HG02623 (cell line): ENCODE measurements around the gene RBM39.
"Not testable (repeated sequence)": the region's sequence is repeated elsewhere in the genome, so short reads cannot be mapped to it uniquely, and the experiment has no call there.

ENCODE experiments used
- ATAC-seq: cut with Tn5 transposase; IDR thresholded peaks from one replicate; pipeline ENCODE4 v1.9.1; 2021; ENCODE audit warnings: moderate library complexity; ENCODE audit not compliant: unreplicated experiment

RBM39 gene

GRCh38 chr20:35741892-35742740 lies at the start of gene RBM39:
Gene RBM39, minus strand, starts transcription at chr20:35742260. Its CDS starts 1,386 bp downstream, at chr20:35740874.
- ATAC-seq, result peak; percentile 90

GRCh38 chr20:35791821-35792220 lies 49.8 kb upstream of the RBM39 start:
- no peak for ATAC-seq

- no peak for ATAC-seq
These were observed 49.0 kb upstream of the RBM39 start for GRCh38 chr20:35791097-35791496.

DNA sequence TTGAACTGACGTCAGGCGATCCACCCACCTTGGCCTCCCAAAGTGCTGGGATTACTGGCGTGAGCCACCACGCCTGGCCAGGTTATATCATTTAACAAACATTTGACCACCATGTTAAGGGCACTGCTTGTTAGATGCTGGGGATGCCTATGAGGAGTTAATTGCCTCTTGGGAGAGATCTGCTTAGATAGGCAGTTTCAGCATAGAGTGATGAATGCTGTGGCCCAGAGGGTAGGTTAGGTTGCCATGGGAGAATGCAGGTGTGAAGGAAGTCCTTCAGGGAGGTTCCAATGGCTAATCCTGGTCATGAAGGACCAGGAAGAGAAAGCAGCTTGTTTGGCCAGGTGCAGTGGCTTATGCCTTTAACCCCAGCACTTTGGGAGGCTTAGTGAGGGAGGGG lies 46.7 kb upstream of the RBM39 start:
- no peak for ATAC-seq

GRCh38 chr20:35785541-35785940 lies 43.5 kb upstream of the RBM39 start:
- ATAC-seq, result not testable (repeated sequence)

DNA sequence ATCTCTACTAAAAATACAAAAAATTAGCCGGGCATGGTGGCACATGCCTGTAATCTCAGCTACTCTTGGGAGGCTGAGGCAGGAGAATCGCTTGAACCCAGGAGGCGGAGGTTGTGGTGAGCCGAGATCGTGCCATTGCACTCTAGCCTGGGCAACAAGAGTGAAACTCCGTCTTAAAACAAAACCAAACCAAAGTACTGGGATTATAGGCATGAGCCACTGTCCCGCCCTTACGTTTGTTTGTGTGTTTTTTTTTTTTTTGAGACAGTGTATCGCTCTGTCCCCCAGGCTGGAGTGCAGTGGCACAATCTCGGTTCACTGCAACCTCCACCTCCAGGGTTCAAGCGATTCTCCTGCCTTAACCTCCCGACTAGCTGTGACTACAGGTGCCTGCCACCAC lies 41.8 kb upstream of the RBM39 start:
- ATAC-seq, result not testable (repeated sequence)

DNA sequence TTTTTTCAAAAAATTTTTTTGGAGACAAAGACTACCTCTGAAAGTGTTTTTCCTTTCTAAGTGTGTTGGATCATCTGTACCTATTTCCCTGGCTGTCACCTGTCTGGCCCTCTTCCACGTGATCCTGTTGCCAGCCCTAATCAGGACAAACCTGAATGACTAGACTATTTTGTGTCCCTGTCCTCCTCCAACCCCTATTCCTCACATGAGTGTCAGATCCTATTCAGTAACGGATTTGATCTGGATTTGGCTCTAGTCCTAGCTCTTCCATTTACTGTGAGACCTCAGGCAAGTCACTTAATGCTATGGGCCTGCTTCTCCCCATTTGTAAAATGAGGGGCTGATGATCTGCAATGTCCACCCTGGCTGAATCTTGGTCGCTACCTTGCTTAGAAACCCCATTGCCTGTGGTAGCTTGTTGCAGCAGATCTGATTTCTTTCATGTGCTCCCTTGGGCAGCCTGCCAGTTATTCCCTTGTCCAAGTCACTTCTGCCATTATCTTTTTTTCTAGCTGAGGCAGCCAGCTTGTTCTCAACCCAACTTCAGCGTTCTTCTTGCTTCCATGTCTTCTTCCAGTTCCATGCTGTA lies 34.5 kb upstream of the RBM39 start:
- no peak for ATAC-seq

DNA sequence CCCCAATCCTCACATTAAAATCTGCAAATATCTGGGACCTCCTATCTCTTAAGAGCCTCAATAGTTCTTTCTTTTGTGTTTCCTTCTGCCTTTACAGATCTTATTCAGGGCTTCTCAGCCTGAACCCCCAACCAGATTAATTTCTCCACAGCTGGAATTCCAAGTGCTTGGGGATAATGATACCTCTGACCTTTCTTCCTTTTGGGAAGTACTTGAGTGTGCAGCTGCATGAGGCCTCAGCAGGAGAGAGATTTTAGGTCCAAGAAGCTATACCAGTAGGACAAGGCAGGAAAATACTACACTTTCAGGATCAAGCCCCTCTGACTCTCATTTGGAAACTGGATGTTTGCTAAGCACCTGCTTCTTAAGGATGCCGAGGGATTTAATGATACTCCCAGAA lies 32.3 kb upstream of the RBM39 start:
- ATAC-seq, result no peak

- no peak for ATAC-seq
These were observed 31.2 kb upstream of the RBM39 start for GRCh38 chr20:35773154-35773751.

- ATAC-seq, result no peak
These were observed 30.6 kb upstream of the RBM39 start for GRCh38 chr20:35772563-35773058.

GRCh38 chr20:35771689-35772562 lies 29.9 kb upstream of the RBM39 start, which contains the start of gene PHF20:
Gene PHF20, plus strand, starts transcription at chr20:35772015. Its CDS starts 29,508 bp downstream, at chr20:35801523.
- ATAC-seq, result peak; percentile 75

- no peak for ATAC-seq
These were observed 29.3 kb upstream of the RBM39 start for GRCh38 chr20:35771367-35771688.

- no peak for ATAC-seq
These were observed 26.9 kb upstream of the RBM39 start for GRCh38 chr20:35768731-35769664.

DNA sequence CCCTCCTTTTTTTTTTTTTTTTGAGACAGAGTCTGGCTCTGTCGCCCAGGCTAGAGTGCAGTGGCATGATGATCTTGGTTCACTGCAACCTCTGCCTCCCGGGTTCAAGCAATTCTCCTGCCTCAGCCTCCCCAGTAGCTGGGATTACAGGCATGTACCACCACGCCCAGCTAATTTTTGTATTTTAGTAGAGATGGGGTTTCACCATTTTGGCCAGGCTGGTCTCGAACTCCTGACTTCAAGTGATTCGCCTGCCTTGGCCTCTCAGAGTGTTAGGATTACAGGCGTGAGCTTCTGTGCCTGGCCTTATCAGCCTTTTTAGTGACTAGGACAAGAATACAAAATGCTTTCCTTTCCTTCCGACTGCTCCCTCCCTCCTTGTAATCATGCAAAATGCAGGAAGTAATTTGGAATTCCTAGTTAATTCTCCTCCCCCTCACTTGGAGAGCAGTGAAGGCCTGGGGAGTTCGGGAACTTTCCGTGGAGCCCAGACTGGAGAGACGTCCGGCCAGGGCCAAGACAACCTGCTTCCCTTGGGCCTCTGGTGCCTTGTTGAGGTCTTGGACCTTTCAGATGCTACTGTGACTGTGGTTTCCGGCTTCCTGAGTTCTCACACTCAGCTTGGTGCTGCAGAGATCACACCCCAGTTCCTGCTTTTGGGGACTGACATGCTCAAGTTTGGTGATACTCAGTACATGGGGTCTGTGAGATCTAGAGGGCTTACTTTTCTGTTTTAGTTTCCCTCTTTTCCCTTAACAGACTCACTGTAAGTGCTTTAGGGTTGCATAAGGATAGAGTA lies 25.8 kb upstream of the RBM39 start:
- peak; percentile 29 for ATAC-seq

DNA sequence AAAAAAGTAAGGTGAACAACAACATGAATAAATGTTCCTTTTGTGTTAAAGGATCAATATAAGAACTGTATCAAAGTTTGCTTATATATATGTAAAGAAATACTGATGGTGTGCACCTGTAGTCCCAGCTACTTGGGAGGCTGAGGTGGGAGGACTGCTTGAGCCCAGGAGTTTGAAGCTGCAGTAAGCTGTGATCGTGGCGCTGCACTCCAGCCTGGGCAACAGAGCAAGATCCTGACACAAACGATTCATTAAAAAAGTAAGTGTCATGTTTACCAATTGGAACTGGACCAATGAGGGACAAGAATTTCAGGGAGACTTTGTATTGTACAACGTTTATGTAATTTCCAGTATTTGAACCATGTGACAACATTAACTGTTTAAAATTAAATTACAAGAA lies 24.8 kb upstream of the RBM39 start:
- no peak for ATAC-seq

DNA sequence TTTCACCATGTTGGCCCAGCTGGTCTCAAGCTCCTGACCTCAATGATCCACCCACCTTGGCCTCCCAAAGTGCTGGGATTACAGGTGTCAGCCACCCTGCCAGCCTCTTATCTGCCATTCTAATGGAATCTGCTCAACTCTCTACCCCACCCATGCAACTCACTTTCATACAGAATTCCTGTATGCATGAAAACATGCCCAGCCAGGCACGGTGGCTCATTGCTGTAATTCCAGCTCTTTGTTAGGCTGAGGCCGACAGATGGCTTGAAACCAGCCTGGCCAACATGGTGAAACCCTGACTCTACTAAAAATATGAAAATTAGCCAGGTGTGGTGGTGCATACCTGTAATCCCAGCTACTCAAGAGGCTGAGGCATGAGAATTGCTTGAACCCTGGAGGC lies 22.9 kb upstream of the RBM39 start:
- ATAC-seq, result not testable (repeated sequence)

DNA sequence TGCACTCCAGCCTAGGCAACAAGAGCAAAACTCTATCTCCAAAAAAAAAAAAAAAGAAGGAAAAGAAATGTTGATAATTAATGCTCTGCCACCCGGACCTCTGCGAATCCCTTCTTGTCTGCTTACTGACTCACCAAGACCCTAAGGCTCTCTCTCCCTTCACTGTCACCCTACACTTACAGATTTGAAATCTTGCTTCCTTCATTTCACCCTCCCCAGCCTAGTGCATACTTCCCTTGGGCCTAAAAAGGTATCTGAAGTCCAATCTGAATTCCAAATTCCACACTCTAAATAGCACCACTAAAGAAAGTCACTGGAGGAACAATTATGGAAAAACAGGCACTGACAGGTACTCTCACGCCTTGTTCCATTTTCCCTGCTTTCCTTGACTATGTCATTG lies 20.4 kb upstream of the RBM39 start:
- no peak for ATAC-seq

DNA sequence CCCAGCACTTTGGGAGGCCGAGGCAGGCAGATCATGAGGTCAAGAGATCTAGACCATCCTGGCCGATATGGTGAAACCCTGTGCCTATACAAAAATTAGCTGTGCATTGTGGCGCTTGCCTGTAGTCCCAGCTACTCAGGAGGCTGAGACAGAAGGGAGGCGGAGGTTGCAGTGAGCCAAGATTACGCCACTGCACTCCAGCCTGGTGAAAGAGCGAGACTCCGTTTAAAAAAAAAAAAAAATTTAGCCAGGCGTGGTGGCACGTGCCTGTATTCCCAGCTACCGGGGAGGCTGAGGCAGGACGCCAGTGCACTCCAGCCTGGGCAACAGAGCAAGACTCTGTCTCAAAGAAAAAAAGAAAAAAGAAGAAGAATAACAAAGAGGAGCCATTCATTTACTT lies 19.5 kb upstream of the RBM39 start:
- ATAC-seq, result not testable (repeated sequence)

- ATAC-seq, result no peak
These were observed 15.1 kb upstream of the RBM39 start for GRCh38 chr20:35757098-35757705.
